ENCODE measurements around the gene CA5B. TPM values are rescaled to one million over a fixed set of nuclear protein-coding genes. Genes with fewer than 3 reads are reported as not detected.
"Not testable (repeated sequence)": the region's sequence is repeated elsewhere in the genome, so short reads cannot be mapped to it uniquely, and the experiment has no call there.

CA5B gene
- total and polyA plus RNA-seq, 10 of the 15 experiments (the other 5 are each of a cell fraction or from before 2014, with no cell fraction given) = 1.2 to 6.0 (median 3.2) TPM

GRCh38 chrX:15829217-15829616, 91.1 kb downstream of the CA5B start:
- Histone ChIP-seq H3K27ac (ENCODE audit: control insufficient read depth, insufficient read depth) (no peak overlapping the region), H3K4me2 (ENCODE audit: control insufficient read depth, insufficient read depth) (no peak overlapping the region), H3K9me3 (replicated peaks; ENCODE audit: control insufficient read depth, insufficient read depth, low read length) (no peaks in the 10 kb centered on the region), H3K4me1 (ENCODE audit: control insufficient read depth, insufficient read depth, low read length) (no peaks in the 10 kb centered on the region), H3K27me3 (replicated peaks in 1 of 2; ENCODE audit: control insufficient read depth in 2 of 2, insufficient read depth in 2 of 2, low read length in 1 of 2) (no peaks in the 10 kb centered on the region), H2AFZ (ENCODE audit: control insufficient read depth, low read depth, low read length) (no peak overlapping the region), H3K9ac (ENCODE audit: control insufficient read depth, insufficient read depth, low read length) (no peak overlapping the region), H4K20me1 (ENCODE audit: control insufficient read depth, insufficient read depth) (no peaks in the 10 kb centered on the region), H3K4me3 (no peak overlapping the region), H3K79me2 (ENCODE audit: control insufficient read depth, insufficient read depth, low read length) (no peaks in the 10 kb centered on the region), H3K36me3 (ENCODE audit: control insufficient read depth in 2 of 2, insufficient read depth in 2 of 2, low read length in 1 of 2) (peaks cover 0 to 12% of the 10 kb centered on the region in 2 experiments; a peak in 3 of 4 replicates)
- ATAC-seq (no peak), FAIRE-seq (no peak), DNase-seq (ENCODE audit: low read depth, low spot score) (no peak)
- RAD21 ChIA-PET (ENCODE audit: unreplicated experiment) = no interaction called here
- SMC1A ChIA-PET (ENCODE audit: uncharacterized antibody, unreplicated experiment) = interaction anchor here (1.0 kb wide), 1 partner anchor 19 kb away, joined by 3 read pairs; no protein-coding TSS in a partner anchor
- no peak for TF ChIP-seq MEF2B (IDR thresholded peaks at IDR 0.05; ENCODE audit: partially characterized antibody, poor library complexity, severe bottlenecking)
- TF ChIP-seq NFIC (IDR thresholded peaks at IDR 0.05; ENCODE audit: low read depth, low read length) = no peak
- no peak for TF ChIP-seq NFXL1 (IDR thresholded peaks at IDR 0.05; ENCODE audit: borderline replicate concordance)
- TF ChIP-seq SMC3 (IDR thresholded peaks at IDR 0.05; ENCODE audit: borderline replicate concordance, low read length) = no peak
- TF ChIP-seq TCF12 (IDR thresholded peaks at IDR 0.05; ENCODE audit: low read depth, low read length) = no peak
- CTCF ChIA-PET = interaction anchor here (2.0 kb wide), 1 partner anchor 13 kb away, joined by 10 read pairs; no protein-coding TSS in a partner anchor
- intact Hi-C loops (cut with micrococcal nuclease; ENCODE audit: unreplicated experiment) = no loop called here
- WGBS (ENCODE audit: insufficient coverage, insufficient replicate concordance, low lambda C conversion rate, missing lambda C conversion rate) = 100% methylated on average over 1 of the region's 1 CpG
- POLR2A ChIA-PET = no interaction called here
- in situ Hi-C loops (cut with MboI) = no loop called here
- no TSS peak for BruUV-seq (replicated peaks)

- H4K20me1 ChIP-seq (ENCODE audit: control insufficient read depth, insufficient read depth); H3K4me1 ChIP-seq (ENCODE audit: control insufficient read depth, insufficient read depth, low read length); H3K4me2 ChIP-seq (ENCODE audit: control insufficient read depth, insufficient read depth); in situ Hi-C loops (cut with MboI); ATAC-seq; intact Hi-C loops (cut with micrococcal nuclease; ENCODE audit: unreplicated experiment); SMC1A ChIA-PET (ENCODE audit: uncharacterized antibody, unreplicated experiment); H3K27ac ChIP-seq (ENCODE audit: control insufficient read depth, insufficient read depth); RAD21 ChIA-PET (ENCODE audit: unreplicated experiment); H3K4me3 ChIP-seq; CTCF ChIA-PET; H3K36me3 ChIP-seq (ENCODE audit: control insufficient read depth in 2 of 2, insufficient read depth in 2 of 2, low read length in 1 of 2); H3K9me3 ChIP-seq (replicated peaks; ENCODE audit: control insufficient read depth, insufficient read depth, low read length); BruUV-seq (replicated peaks); H3K27me3 ChIP-seq (replicated peaks in 1 of 2; ENCODE audit: control insufficient read depth in 2 of 2, insufficient read depth in 2 of 2, low read length in 1 of 2); H3K79me2 ChIP-seq (ENCODE audit: control insufficient read depth, insufficient read depth, low read length); H2AFZ ChIP-seq (ENCODE audit: control insufficient read depth, low read depth, low read length); POLR2A ChIA-PET; DNase-seq (ENCODE audit: low read depth, low spot score); H3K9ac ChIP-seq (ENCODE audit: control insufficient read depth, insufficient read depth, low read length): not testable (repeated sequence)
- FAIRE-seq = peak; percentile 61
- no CpG with 5 or more reads among the region's 2 CpGs for WGBS (ENCODE audit: insufficient coverage, insufficient replicate concordance, low lambda C conversion rate, missing lambda C conversion rate)
Observed at GRCh38 chrX:15831347-15831746, 93.3 kb downstream of the CA5B start.

Measured in GM12878 (cell line).